T-helper 2 cell (primary cell): ENCODE data around the gene PCBP3.

Experiments used
- DNase-seq, 5 experiments: peaks; one replicate each; pipeline versions ENCODE4 v3.0.0 to v3.0.0-alpha.2; 2012 to 2022

PCBP3 gene

DNA sequence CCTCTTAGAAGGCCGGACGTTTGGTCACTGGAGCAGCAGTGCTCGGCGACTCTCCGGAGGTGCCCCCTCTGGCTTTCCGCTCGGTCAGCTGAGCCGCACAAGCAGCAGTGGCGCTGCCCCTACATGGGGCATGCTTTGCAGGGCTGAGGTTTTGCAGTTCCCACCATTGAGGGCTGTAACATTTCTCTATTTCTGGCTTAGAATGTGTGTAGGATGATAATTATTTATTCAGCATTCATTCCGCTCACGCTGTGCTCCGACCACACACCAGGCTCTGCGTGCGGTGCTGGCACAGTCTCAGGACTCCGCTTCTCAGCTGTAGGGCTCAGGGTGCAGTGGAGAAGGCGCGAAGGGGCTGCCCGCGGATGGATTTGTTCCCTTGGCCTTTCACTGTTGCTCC lies 119.5 kb downstream of the PCBP3 start:
- DNase-seq, result no peak

DNA sequence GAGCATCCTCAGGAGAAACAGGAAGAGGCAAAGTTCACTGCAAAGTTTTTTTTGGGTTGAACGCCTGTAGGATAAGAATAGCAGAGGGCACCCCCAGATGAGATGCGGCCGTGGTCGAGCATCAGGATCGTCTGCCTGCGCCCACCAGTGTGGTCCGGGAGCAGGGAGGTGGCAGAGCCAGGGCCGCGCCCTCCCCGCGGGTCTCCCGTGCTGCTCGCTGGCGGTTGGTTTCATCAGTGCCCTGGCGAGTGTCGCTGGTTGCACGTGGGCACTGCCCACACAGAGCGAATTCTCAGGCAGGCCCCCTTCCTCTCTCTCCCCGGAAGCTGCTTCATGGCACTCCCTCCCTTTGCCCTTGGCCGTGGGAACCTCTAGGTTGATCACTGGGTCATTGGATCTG lies 120.0 kb downstream of the PCBP3 start:
- no peak for DNase-seq

DNA sequence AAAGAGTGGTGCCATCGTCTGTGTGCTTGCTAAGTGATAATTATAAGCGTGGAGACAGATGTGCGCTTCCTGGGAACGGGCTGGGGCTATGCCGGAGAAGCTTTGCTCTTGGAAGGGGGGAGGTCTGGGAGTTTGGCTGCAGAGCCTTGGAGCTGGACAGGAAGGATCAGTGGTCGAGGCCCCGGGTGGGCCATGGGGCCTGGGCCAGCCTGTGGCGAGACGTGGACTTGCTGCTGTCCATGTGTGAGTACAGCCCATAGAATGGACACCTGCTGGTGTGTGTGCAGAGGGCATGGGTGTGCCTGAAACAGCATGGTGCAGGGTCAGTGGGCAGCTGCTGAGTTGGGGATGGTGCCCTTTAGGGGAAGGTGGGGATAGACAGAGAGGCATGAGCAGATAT lies 121.3 kb downstream of the PCBP3 start:
- DNase-seq, result no peak

DNA sequence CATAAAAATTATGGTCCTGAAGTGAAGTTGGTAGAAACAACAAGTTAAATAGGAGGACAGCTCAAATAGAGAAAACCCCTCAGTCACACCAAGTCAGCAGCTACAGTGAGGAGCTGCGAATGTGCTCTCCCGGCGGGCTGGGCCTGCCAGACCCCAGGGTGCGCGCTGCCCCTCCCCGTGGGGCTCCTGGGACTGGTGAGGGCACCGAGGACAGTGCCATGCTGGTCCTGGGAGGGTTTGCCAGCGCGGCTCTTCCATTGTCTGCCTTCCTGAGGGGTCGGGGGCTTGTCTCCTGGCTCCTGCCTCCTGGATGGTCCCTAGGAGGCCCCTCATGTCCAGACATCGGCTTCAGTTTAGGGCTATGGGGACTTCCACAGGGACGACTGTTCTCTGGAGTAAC lies 121.8 kb downstream of the PCBP3 start:
- no peak for DNase-seq

DNA sequence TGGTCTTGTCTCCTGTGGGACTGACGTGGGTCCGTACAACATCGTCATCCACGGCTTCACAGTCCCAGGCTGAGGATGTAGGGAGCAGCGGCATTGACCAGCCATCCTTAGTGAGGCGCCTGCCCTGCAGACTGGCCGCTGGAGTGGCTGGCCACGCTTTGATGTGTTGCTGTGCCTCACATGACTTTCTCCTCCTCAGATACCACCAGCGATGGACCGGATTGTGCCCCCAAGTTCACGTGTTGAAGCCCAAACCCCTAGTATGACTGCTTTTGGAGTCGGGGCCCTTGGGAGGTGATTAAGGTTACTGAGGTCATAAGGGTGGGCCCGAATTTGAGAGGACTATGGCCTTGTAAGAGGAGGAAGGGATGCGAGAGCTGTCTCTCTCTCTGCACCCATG lies 122.5 kb downstream of the PCBP3 start:
- no peak for DNase-seq

- DNase-seq, result no peak
Measured at GRCh38 chr21:45766501-45766900, 123.0 kb downstream of the PCBP3 start.

DNA sequence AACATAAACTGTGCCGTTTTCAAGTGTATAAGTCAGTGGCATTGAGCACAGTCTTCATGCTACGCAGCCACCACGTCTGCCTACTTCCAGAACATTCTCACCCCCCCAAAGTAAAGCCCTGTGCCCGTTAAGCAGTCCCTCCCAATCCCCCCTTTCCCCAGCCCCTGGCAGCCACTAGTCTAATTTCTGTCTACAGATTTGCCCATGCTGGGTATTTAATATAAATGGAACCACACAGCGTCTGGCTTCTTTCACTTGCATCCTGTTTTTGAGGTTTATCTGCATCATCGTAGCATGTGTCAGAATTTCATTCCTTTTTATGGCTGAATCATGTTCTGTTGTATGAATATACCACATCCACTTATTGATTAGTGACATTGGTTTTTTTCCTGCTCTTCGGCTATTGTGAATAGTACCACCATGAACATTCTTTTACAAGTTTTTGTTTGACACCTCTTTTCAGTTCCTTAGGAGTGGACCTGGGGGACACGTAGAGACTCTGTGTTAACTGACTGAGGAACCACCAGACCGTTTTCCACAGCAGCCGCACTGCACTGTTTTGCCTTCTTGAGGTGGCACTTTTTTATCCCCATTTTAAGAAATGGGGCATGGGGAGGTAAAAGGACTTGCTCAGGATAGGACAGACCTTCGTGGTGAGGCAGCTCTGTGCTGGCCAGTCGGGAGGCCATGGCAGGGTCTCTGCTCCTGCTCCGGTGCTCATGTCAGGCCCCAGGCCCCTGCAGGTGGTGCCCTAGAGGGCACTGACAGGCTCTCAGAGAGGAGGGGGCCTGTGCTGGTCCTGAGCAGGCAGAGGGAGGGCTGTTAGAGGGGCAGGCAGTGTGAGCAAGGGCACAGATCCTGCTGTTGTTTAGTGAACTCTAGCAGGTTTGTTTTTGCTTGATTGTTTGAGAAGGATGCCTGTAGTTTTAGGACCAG lies 123.8 kb downstream of the PCBP3 start:
- DNase-seq, result peak in 1 of 5 experiments; percentile 83

DNA sequence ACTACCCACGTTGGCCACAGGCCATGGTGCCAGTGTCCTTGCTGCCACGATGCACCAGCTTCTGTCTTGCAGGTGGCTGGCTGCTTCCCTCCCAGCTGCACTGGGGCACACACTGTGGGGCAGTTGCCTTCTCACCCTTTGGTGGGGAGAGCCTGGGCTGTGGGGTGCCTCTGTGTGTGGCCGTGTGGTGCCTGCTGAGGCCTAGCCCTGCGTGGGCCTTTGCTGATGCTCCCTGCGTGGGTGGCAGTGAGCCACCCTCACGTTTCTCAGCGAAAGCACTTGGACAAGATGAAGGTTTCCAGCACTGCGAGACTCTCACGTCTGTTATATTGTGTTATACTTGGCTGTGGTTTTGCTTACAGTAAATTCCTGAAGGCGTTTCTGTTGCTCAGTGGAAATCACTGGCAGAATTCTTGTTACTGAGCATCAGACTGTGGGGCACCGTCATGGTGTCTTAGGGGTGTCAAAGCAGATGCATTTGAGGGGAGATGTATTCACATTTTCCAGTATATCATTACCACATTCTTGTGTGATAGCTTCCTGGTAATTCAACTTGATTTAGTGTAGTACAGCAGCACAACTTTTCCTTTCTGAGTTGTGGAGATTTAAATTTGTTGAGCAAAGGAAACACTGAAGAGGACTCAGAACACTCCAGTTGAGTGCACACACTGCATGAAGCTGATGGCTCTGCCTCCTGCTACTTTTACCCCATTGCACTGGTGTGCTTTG lies 124.7 kb downstream of the PCBP3 start:
- no peak for DNase-seq

DNA sequence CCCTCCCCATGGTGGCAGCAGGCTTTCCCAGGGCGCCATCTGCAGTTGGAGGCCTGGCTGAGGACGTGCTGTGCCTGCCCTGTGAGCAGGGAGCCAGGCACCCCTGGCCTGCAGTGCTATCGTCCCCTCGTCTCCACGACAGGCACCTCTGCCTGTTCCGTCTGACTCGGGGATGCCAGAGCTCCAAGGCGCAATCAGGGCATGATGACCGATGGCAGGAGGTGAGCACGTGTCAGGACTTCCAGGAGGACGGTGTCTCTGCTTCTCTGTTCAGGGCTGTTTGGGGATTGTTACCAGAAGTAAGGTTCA lies 125.2 kb downstream of the PCBP3 start:
- DNase-seq, result peak in 1 of 5 experiments; percentile 44

- no peak for DNase-seq
Measured at GRCh38 chr21:45769294-45769693, 125.8 kb downstream of the PCBP3 start.

DNA sequence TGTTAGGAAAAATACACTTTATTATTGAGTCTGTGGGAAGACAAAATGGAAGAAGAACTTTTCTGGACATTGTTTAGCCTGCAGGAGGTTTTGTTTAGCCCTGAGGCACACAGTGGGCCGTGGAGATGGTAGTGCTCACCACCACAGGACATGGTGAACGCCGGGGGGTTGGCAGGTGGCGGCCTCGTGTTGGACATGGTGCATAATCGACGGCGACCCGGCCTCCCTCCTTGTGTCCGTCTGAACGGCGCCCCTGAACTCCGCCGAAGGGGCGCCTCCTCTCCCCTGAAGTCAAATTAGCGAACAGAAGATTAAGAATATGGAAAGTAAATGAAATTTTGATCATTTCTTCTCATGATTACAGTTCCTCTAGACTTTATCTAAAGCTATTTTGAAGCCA lies 126.4 kb downstream of the PCBP3 start:
- no peak for DNase-seq

- DNase-seq, result no peak
Measured at GRCh38 chr21:45772180-45772579, 128.7 kb downstream of the PCBP3 start.

DNA sequence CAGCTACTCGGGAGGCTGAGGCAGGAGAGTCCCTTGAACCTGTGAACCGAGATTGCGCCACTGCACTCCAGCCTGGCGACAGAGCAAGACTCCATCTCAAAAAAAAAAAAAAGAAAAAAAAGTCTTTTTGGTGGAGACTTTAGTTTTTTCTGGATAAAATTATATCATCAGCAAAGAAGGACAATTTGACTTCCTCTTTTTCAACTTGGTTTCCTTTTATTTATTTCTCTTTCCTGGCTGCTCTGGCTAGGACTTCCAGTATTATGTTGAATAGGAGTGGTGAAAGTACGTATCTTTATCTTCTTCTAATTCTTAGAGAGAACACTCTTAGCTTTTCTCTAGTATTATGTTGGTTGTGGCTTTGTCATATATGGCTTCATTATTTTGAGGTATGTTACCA lies 130.8 kb downstream of the PCBP3 start:
- no peak for DNase-seq

- no peak for DNase-seq
Measured at GRCh38 chr21:45776971-45777370, 133.4 kb downstream of the PCBP3 start.

DNA sequence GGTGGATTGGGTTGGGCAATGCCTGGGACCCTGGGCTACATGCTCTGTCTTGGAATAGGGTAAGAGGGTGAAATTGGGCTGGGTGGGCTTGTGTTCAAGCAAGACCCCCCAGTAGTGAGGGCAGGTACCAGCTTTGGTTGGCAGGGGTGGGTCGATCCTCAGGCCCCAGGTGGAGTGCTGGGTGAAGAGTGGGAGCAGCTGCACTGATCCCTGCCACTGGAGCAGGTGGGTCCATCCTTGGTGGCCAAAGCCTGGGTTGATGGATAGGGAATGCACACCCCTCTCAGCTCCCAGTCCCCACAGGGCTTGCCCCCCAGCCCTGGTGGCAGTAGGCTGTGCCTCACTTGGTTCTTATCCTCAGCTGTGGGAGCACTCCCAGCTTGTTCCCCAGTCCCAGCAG lies 135.2 kb downstream of the PCBP3 start:
- no peak for DNase-seq

DNA sequence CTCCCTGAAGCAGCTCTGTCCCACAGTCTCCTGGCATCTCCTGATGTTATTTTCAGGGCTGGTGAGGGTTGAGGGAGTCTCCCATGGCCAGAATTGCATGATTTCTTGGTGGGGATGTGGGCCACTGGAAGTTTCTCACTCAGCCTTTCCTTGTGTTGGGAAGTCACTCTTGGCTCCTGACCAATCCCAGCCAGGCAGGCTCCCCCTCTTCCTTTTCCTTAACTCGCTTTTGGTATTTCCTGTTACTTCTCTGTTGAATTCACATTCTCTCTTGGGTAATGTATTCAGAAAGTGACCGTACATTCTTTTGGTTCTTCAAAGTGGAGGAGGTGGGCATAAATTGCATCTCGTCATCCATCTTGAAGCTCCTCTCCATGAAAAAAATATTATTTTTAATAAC lies 135.7 kb downstream of the PCBP3 start:
- no peak for DNase-seq

GRCh38 chr21:45780647-45781046 lies 137.1 kb downstream of the PCBP3 start:
- no peak for DNase-seq

DNA sequence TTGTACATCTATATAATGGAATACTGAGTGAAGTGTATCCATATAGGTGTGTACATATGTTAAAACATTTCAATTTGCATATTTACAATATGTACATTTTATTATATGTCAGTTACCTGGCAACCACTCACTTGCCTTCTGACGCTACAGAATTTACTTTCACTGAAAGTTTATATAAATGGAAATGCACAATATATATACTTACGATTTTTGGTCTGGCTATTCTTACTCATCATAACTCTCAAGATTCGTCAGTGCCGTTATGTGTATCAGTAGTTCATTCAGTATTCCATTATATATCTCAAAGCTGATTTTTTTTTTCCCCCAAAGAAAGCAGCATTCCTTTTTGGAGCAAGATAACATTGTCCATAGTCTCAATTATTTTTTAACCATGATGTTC lies 138.2 kb downstream of the PCBP3 start:
- no peak for DNase-seq

- no peak for DNase-seq
Measured at GRCh38 chr21:45786660-45787059, 143.1 kb downstream of the PCBP3 start.

DNA sequence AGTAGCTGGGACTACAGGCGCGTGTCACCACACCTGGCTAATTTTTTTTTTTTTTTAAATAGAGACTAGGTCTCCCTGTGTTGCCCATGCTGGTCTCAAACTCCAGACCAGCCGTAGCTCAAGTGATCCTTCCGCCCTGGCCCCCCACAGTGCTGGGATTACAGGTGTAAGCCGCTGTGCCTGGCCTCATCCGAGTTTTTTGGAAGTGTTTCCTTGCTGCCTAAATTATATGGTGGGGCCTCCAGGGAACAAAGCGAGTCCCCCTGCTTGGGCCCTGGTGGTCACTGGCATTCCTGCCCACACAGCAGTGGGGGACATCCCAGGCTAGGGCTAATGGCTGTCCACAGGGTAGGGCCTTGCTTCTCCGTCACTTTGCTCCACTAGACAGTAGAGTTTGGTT lies 143.8 kb downstream of the PCBP3 start:
- DNase-seq, result no peak

GRCh38 chr21:45788198-45788597 lies 144.7 kb downstream of the PCBP3 start:
- DNase-seq, result no peak

- DNase-seq, result no peak
Measured at GRCh38 chr21:45788637-45789506, 145.3 kb downstream of the PCBP3 start.

DNA sequence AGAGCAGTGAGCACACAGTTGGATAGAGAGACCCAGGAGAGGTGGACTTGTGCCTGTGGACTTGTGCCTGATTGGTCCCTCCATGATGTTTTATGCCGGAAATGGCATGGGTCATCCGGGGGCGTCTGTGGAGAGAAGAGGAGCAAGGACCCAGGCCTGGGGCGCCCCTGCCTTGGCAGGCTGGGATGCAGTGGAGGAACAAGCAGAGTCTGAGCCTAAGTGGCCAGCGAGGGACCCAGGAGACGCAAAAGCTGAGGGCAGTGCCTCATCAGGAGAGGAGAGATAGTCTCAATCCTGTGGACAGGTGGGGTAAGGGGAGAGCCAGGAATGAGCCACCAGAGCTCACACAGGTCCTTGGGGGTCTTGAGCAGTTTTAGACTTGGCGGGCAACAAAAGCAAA lies 146.9 kb downstream of the PCBP3 start:
- no peak for DNase-seq
